Esophagus muscularis mucosa (tissue), 4 donors: ENCODE data around the gene MRPS23. TPM values are rescaled to one million over a fixed set of nuclear protein-coding genes. Genes with fewer than 3 reads are reported as not detected.

ENCODE experiments used
- DNase-seq: peaks from one replicate; pipeline ENCODE4 v3.0.0-alpha.2; 2017; ENCODE audit errors: extremely low spot score
- H3K27ac ChIP-seq, 4 donors: fragments of 200-600 bp; sonication (generic); replicated peaks in 1 of 4; 1 replicate in 3 of 4; 2 replicates in 1 of 4; pipeline ENCODE4 v1.5.1; 2016 to 2019; ENCODE audit warnings: mild to moderate bottlenecking in 1 of 4
- H3K27me3 ChIP-seq, 4 donors: fragments of 200-600 bp; sonication (generic); one replicate each; pipeline versions ENCODE4 v1.5.1 to v1.6.0; 2016 to 2019
- H3K36me3 ChIP-seq, 4 donors: fragments of 200-600 bp; sonication (generic); one replicate each; pipeline ENCODE4 v1.5.1; 2016 to 2019
- H3K4me1 ChIP-seq, 4 donors: fragments of 200-600 bp; sonication (generic); one replicate each; pipeline ENCODE4 v1.5.1; 2016 to 2019
- H3K4me3 ChIP-seq, 4 donors: fragments of 200-600 bp; sonication (generic); 1 replicate in 2 of 4; 2 replicates in 2 of 4; pipeline ENCODE4 v1.5.1; 2016 to 2019; ENCODE audit warnings: mild to moderate bottlenecking in 4 of 4, moderate library complexity in 1 of 4
- H3K9me3 ChIP-seq, 4 donors: fragments of 200-600 bp; sonication (generic); 1 replicate in 3 of 4; 2 replicates in 1 of 4; pipeline ENCODE4 v1.5.1; 2016 to 2019
- EP300 ChIP-seq: sonication (generic); formaldehyde crosslinking; IDR thresholded peaks from one replicate; pipeline ENCODE4 v1.6.1; 2017; ENCODE audit warnings: antibody characterized with exemption
- POLR2A ChIP-seq: fragments of 450-650 bp; IDR thresholded peaks from one replicate; pipeline ENCODE4 v1.6.1; 2017; ENCODE audit warnings: antibody characterized with exemption, moderate library complexity, mild to moderate bottlenecking, low read depth
- POLR2AphosphoS5 ChIP-seq, 2 donors: sonication (generic); formaldehyde crosslinking; IDR thresholded peaks; one replicate each; pipeline ENCODE4 v1.6.1; 2017; ENCODE audit warnings: antibody characterized with exemption in 2 of 2
- WGBS: methylation state at CpG from one replicate; pipeline ENCODE4 v1.1.5; 2018; 5-methylcytosine and 5-hydroxymethylcytosine counted together
- intact Hi-C: fragments of 100-400 bp; cut with DNase I; formaldehyde crosslinking; loops from one replicate; pipeline ENCODE4 v1.15.1; 2023
- total RNA-seq, 4 donors: library from RNA; depleted of rRNA; stranded (reverse); fragments of >200 nt; gene quantifications; one replicate each; pipeline versions ENCODE4 v1.1.0 to v1.2.1, GENCODE V29; 2016
- TF ChIP-seq, protein P1 (sequence below), 3 experiments: fragments of 200-600 bp in 2 of 3; fragments of 450-650 bp in 1 of 3; sonication (generic) in 2 of 3; IDR thresholded peaks; one replicate each; pipeline ENCODE4 v1.5.1; 2017 to 2019; ENCODE audit warnings: antibody characterized with exemption in 3 of 3, mild to moderate bottlenecking in 2 of 3, moderate library complexity in 1 of 3

The MRPS23 gene
- total RNA-seq, 4 donors from 2014 or later, result 11.6 to 22.2 (median 16.9) TPM

DNA sequence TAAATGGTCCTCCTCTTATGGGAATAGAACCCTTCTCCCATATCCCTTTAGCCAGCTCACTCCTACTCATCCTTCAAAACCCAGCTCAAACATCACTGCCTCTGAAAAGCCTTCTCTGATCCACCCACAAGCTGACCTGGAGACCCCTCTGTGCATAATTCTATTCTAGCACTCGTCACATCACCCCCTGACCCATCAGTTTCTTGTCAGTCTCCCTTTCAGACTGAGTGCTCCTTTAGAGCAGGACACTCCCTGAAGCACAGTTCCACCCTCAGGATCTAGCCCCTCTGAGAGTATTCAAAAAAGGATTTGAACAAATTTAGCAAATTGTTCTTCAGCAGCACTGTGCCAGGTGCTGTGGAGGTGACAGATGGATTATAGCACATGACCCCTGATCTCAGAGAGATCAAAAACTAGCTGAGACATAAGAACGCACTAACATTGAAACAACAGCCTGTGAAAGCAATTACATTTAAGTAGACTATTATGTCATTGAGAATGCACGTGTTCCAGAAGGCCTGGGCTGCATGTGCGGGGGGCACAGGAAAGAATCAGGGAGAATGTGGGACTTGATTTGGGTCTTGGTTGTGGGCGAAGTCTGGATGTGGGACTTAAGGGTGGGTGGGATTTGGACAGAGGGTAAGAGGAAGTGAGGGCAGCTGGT is 43.5 kb downstream of the MRPS23 start:
- peak; percentile 66 for DNase-seq
- intact Hi-C loops, result no loop called here
- no peak overlapping the region for H3K27ac ChIP-seq
- H3K36me3 ChIP-seq, result no peaks in the 10 kb centered on the region
- 78% methylated on average over 4 of the region's 5 CpGs for WGBS
- TF ChIP-seq, protein P1, sequence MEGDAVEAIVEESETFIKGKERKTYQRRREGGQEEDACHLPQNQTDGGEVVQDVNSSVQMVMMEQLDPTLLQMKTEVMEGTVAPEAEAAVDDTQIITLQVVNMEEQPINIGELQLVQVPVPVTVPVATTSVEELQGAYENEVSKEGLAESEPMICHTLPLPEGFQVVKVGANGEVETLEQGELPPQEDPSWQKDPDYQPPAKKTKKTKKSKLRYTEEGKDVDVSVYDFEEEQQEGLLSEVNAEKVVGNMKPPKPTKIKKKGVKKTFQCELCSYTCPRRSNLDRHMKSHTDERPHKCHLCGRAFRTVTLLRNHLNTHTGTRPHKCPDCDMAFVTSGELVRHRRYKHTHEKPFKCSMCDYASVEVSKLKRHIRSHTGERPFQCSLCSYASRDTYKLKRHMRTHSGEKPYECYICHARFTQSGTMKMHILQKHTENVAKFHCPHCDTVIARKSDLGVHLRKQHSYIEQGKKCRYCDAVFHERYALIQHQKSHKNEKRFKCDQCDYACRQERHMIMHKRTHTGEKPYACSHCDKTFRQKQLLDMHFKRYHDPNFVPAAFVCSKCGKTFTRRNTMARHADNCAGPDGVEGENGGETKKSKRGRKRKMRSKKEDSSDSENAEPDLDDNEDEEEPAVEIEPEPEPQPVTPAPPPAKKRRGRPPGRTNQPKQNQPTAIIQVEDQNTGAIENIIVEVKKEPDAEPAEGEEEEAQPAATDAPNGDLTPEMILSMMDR (IDR thresholded peaks at IDR 0.05), result no peak
- TF ChIP-seq EP300 (no peak), POLR2A (no peak), POLR2AphosphoS5 (IDR thresholded peaks at IDR 0.05) (no peak)
- H3K9me3 ChIP-seq, result peaks cover 0 to 4% (median under 1%) of the 10 kb centered on the region in 4 donors
- no peaks in the 10 kb centered on the region for H3K27me3 ChIP-seq
- peaks cover 11 to 12% (median 11%) of the 10 kb centered on the region in 4 donors for H3K4me1 ChIP-seq
- no peak overlapping the region for H3K4me3 ChIP-seq

DNA sequence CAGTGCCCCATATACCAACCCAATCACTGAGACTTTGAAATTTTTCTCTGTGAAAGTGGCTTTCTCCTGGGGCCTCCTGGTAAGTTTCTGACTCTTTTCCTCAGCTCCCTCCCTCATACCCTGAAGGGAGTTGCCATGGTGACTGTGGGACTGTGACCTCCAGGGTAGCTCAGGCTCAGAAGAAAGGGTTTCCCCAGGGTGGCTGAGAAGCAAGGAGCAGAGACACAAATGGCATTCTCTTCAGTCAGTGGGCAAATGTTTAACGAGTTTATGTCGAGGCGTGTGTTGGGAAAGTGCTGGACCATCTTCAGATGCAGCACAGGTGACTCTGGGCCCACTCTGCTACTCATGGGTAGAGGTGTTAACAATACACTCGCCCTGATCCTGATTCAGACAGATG is 46.8 kb downstream of the MRPS23 start:
- no peak overlapping the region for H3K4me3 ChIP-seq
- H3K36me3 ChIP-seq, result no peaks in the 10 kb centered on the region
- peaks cover 0 to 8% (median 4%) of the 10 kb centered on the region in 4 donors for H3K9me3 ChIP-seq
- H3K4me1 ChIP-seq, result no peaks in the 10 kb centered on the region
- H3K27me3 ChIP-seq, result no peaks in the 10 kb centered on the region
- DNase-seq, result peak; percentile 45
- WGBS, result 44% methylated on average over 3 of the region's 4 CpGs
- no peak overlapping the region for H3K27ac ChIP-seq
- TF ChIP-seq POLR2A, result no peak
- TF ChIP-seq, protein P1 (IDR thresholded peaks at IDR 0.05), result no peak
- no peak for TF ChIP-seq EP300
- no peak for TF ChIP-seq POLR2AphosphoS5 (IDR thresholded peaks at IDR 0.05)
- intact Hi-C loops, result no loop called here

DNA sequence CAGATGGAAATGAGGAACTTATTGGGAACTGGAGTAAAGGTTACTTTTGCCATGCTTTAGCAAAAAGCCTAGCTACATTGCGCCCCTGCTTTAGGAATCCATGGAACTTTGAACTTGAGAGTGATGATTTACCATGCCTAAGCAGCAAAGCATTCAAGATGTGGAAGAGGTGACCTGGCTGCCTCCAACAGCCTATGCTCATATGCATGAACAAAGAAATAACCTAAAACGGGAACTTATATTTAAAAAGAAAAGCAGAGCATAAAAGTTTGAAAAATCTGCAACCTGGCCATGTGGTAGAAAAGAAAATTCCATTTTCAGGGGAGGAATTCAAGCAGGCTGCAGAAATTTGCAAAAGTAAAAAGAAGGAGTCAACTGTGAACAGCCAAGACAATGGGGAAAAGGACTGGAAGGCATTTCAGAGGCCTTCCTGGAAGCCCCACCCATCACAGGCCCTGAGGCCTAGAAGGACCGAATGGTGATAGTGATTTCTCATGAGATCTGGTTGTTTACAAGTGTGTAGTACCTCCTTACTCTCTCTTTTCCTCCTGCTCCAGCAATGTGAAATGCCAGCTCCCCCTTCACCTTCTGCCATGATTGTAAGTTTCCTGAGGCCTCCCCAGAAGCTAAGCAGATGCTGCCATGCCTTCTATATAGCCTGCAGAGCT is 48.7 kb downstream of the MRPS23 start:
- DNase-seq, result peak; percentile 14
- intact Hi-C loops, result no loop called here
- 92% methylated on average over 3 of the region's 3 CpGs for WGBS
- no peak overlapping the region for H3K4me3 ChIP-seq
- no peaks in the 10 kb centered on the region for H3K4me1 ChIP-seq
- peaks cover 0 to 8% (median 4%) of the 10 kb centered on the region in 4 donors for H3K9me3 ChIP-seq
- TF ChIP-seq EP300, result no peak
- no peak for TF ChIP-seq POLR2A
- no peak for TF ChIP-seq POLR2AphosphoS5 (IDR thresholded peaks at IDR 0.05)
- TF ChIP-seq, protein P1 (IDR thresholded peaks at IDR 0.05), result no peak
- no peak overlapping the region for H3K27ac ChIP-seq
- H3K27me3 ChIP-seq, result no peaks in the 10 kb centered on the region
- no peaks in the 10 kb centered on the region for H3K36me3 ChIP-seq

DNA sequence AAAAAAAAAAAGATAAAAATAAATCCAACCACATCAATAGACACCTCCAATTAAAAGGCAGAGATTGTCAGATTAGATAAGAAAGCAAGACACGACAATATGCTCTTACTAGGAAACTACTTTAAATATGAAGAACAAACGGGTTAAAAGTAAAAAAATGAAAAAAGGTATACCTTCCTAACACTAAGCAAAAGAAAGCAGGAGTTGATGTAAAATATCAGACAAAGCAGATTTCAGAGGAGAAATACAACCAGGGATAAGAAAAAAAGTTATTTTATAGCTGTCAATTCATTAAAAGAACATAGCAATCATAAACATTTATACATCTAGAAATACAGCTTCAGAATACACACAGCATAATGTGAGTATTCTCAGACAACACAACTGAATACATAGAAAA is 55.0 kb downstream of the MRPS23 start:
- intact Hi-C loops, result no loop called here
- Histone ChIP-seq H3K4me1 (no peaks in the 10 kb centered on the region), H3K27ac (no peak overlapping the region), H3K9me3 (no peaks in the 10 kb centered on the region), H3K27me3 (no peaks in the 10 kb centered on the region), H3K4me3 (no peak overlapping the region), H3K36me3 (no peaks in the 10 kb centered on the region)
- DNase-seq, result no peak
- TF ChIP-seq POLR2AphosphoS5 (IDR thresholded peaks at IDR 0.05) (no peak), EP300 (no peak), POLR2A (no peak)
- TF ChIP-seq, protein P1 (IDR thresholded peaks at IDR 0.05), result no peak
- WGBS, result 83% methylated on average over 2 of the region's 2 CpGs
